Tibial nerve (tissue), 4 donors: ENCODE results near the gene NEMP1. TPM values are rescaled to one million over a fixed set of nuclear protein-coding genes. Genes with fewer than 3 reads are reported as not detected.
A peak's percentile ranks its signal among the peaks of the same experiment; 100 is the strongest.

Source experiments
- DNase-seq, 2 donors: peaks; one replicate each; pipeline ENCODE4 v3.0.0-alpha.2; 2019; ENCODE audit warnings: low spot score in 2 of 2
- H3K27ac ChIP-seq, 4 donors: fragments of 200-600 bp; sonication (generic) in 3 of 4; one replicate each; pipeline ENCODE4 v1.5.1; 2017 to 2019; ENCODE audit warnings: mild to moderate bottlenecking in 1 of 4
- H3K27me3 ChIP-seq, 2 donors: fragments of 200-600 bp; sonication (generic) in 1 of 2; one replicate each; pipeline versions ENCODE4 v1.5.1 to v1.6.0; 2017 to 2019
- H3K36me3 ChIP-seq, 3 donors: fragments of 200-600 bp; sonication (generic); one replicate each; pipeline ENCODE4 v1.5.1; 2018 to 2019
- H3K4me1 ChIP-seq, 4 donors: fragments of 200-600 bp; sonication (generic) in 3 of 4; one replicate each; pipeline ENCODE4 v1.5.1; 2017 to 2019
- H3K4me3 ChIP-seq, 4 donors: fragments of 200-600 bp; sonication (generic) in 3 of 4; one replicate each; pipeline ENCODE4 v1.5.1; 2017 to 2019; ENCODE audit warnings: mild to moderate bottlenecking in 1 of 4, moderate library complexity in 1 of 4
- H3K9me3 ChIP-seq, 4 donors: fragments of 200-600 bp; sonication (generic) in 3 of 4; one replicate each; pipeline ENCODE4 v1.5.1; 2017 to 2019
- CTCF ChIP-seq, 5 experiments: fragments of 200-600 bp in 3 of 5; fragments of 450-650 bp in 2 of 5; sonication (generic) in 3 of 5; IDR thresholded peaks; one replicate each; pipeline ENCODE4 v1.5.1; 2016 to 2019; ENCODE audit warnings: antibody characterized with exemption in 5 of 5, mild to moderate bottlenecking in 3 of 5, moderate library complexity in 2 of 5
- EP300 ChIP-seq, 2 donors: sonication (generic); formaldehyde crosslinking; IDR thresholded peaks; one replicate each; pipeline ENCODE4 v1.6.1; 2017; ENCODE audit warnings: antibody characterized with exemption in 2 of 2, mild to moderate bottlenecking in 1 of 2
- POLR2A ChIP-seq, 2 donors: fragments of 450-650 bp; IDR thresholded peaks; one replicate each; pipeline ENCODE4 v1.6.1; 2017; ENCODE audit warnings: antibody characterized with exemption in 2 of 2, mild to moderate bottlenecking in 2 of 2, moderate library complexity in 2 of 2
- whole genome bisulfite sequencing, 2 donors: methylation state at CpG; one replicate each; pipeline ENCODE4 v1.1.5; 2018; 5-methylcytosine and 5-hydroxymethylcytosine counted together
- total RNA-seq, 4 donors: library from RNA; depleted of rRNA; stranded (reverse); fragments of >200 nt; gene quantifications; one replicate each; pipeline ENCODE4 v1.1.0, GENCODE V29; 2016

The NEMP1 gene
- total RNA-seq, 4 donors from 2014 or later: 4.8 to 10.2 (median 6.6) TPM

DNA sequence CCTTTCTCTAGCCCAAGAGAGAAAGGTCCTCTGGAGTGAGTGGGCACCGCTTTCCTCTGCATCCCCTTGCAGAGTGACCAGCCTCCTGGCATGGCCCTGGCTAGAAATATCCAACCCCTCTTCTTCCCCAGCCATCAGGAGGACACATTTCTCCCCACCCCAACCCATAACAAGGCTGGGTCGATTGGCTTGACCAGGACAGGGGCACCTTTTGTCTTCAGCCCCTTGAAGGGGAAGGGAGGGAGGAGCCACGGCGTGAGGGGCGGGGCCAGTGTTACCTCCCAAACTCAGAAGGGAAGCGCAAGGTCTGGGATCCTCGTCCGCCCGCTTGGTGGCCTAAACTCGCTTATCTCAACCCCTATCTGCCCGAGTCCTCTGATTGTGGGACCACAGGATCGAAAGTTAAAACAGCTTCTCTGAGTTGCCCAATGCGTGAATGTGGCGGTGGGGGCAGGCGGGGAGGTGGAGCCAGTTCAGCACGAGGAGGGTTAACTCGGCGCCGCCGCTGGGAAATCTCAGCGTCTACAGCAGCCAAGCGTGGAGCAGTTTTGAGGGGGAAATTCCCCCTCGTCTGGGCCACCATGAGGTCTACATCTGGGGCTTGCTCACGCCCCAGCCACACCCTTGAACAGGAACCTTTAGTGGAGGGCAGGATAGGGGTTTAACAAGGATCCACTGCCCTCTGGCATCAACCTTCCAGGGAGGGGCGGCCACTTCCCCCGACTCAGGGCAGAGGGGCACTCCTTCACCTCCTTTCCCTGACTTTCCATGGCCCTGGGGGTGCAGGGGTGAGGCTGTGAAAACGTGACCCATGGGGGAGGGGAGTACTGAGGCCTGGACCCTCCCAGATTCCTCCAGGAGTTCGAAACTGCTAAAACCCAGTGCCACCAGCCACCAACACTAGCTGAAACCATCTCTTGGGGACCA, 31.8 kb upstream of the NEMP1 start:
- Histone ChIP-seq H3K27me3 (no peaks in the 10 kb centered on the region), H3K9me3 (no peaks in the 10 kb centered on the region), H3K4me3 (peak overlapping the region; percentile 53 to 94 (median 68)), H3K4me1 (peaks cover 0 to 51% (median 32%) of the 10 kb centered on the region in 4 donors), H3K27ac (peak overlapping the region; percentile 99), H3K36me3 (peaks cover 7 to 31% (median 13%) of the 10 kb centered on the region in 3 donors)
- TF ChIP-seq POLR2A (IDR thresholded peaks at IDR 0.05): peak in 1 of 2 donors; percentile 52
- peak in 1 of 2 donors; percentile 86 for TF ChIP-seq EP300 (IDR thresholded peaks at IDR 0.05)
- peak in 1 of 5 experiments; percentile 28 for TF ChIP-seq CTCF (IDR thresholded peaks at IDR 0.05)
- DNase-seq: peak; percentile 71 to 78
- 2% methylated on average over 21 to 25 of the region's 28 CpGs for WGBS, 2 donors

DNA sequence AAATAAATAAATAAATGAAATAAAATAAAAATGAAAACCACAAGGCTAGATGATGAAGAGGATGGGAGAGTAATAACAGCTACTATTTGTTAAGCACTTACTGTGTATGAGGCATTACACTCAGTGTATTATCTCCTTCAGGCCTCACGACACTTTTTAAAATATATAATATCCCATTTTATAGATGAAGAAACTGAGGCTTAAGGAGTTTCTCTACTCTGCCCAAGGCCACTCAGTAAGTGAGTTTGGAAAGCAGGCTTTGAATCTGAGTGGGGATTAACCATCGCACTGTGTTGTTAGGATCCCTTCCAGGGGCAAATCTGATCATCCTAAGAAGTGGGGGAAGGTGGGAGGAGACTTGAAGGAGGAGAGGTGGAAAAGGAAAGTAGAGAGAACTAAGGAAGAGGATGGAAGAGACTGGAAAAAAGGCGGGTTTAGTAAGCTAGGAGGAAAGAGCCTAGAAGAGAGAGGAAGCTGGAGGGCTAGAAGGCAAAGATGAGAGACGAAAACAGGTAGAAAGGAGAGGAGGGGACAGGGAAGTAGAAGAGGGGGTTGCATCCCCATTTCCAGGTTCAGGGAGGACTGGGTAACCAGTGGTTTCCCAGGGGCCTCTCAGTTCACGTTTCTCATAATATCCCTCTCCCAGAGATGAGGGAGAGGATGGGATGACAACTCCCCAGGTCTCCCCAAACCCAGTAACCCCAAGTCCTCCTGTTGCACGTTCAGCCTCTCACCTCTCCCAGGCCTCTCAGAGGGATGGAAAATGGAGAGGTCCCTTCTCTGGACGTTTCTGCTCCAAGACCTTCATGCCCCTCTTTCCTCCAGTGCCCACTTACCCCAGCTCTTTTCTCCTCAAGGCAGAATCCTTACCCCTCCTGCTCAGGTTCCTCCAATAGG, 30.9 kb upstream of the NEMP1 start:
- Histone ChIP-seq H3K9me3 (no peaks in the 10 kb centered on the region), H3K36me3 (peaks cover 7 to 40% (median 17%) of the 10 kb centered on the region in 3 donors), H3K4me1 (peaks cover 0 to 51% (median 32%) of the 10 kb centered on the region in 4 donors), H3K27ac (peak overlapping the region; percentile 99), H3K27me3 (no peaks in the 10 kb centered on the region), H3K4me3 (peak overlapping the region; percentile 53 to 94 (median 68))
- 46% methylated on average over 7 of the region's 7 CpGs for WGBS, 2 donors
- no peak for DNase-seq
- TF ChIP-seq CTCF (IDR thresholded peaks at IDR 0.05) (no peak), POLR2A (IDR thresholded peaks at IDR 0.05) (no peak), EP300 (IDR thresholded peaks at IDR 0.05) (no peak)

DNA sequence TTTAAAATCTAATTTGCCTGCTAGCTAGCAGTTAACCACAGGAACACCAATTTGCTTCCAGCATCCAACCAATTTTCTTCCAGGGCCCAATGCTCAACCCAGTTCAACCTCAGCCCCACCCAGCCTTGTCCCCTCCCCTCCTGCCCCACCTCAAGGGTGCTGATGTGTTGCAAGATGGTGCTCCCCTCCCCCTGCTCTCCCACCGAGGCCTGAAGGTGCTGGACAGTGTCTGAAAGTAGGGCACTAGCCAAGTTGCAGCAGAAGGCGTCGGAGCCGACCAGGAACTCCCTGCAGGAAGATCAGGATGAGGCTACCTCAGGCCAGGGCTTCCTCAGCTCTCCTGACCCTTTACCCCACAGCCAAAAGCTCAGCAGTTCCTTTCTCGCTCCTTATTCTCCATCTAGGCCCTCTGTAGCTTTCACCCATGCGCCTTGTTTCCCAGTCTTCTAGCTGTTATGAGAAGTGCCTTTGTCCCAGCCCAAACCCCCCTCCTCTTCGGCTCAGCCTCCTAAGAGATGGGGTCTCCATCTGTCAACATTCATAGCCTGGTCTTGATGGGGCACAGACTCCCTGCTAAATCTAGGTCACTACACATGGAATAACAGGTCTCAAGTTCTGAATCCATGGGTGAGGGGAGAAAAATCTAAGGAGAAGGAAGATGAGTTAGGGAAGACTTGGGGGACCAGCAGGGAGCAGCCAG, 29.0 kb upstream of the NEMP1 start:
- WGBS, 2 donors: 37 to 51% methylated on average over 7 of the region's 7 CpGs
- H3K36me3 ChIP-seq: peaks cover 7 to 57% (median 26%) of the 10 kb centered on the region in 3 donors
- H3K9me3 ChIP-seq: no peaks in the 10 kb centered on the region
- H3K27ac ChIP-seq: peak overlapping the region in 3 of 4 donors; percentile 40 to 99 (median 57)
- no peak overlapping the region for H3K4me3 ChIP-seq
- no peak for TF ChIP-seq POLR2A (IDR thresholded peaks at IDR 0.05)
- TF ChIP-seq CTCF (IDR thresholded peaks at IDR 0.05): no peak
- no peak for TF ChIP-seq EP300 (IDR thresholded peaks at IDR 0.05)
- DNase-seq: no peak
- H3K27me3 ChIP-seq: no peaks in the 10 kb centered on the region
- H3K4me1 ChIP-seq: peaks cover 0 to 48% (median 31%) of the 10 kb centered on the region in 4 donors

GRCh38 chr12:57106021-57106708, 27.6 kb upstream of the NEMP1 start:
- H3K4me1 ChIP-seq: peaks cover 0 to 45% (median 30%) of the 10 kb centered on the region in 4 donors

More at GRCh38 chr12:57106021-57106708, 27.6 kb upstream of the NEMP1 start:
- Histone ChIP-seq H3K27ac (peak overlapping the region in 1 of 4 donors; percentile 21), H3K36me3 (peaks cover 7 to 71% (median 26%) of the 10 kb centered on the region in 3 donors), H3K9me3 (no peaks in the 10 kb centered on the region), H3K4me3 (no peak overlapping the region), H3K27me3 (no peaks in the 10 kb centered on the region)
- 78 to 80% methylated on average over 9 of the region's 9 CpGs for WGBS, 2 donors
- no peak for DNase-seq
- TF ChIP-seq POLR2A (IDR thresholded peaks at IDR 0.05): no peak
- no peak for TF ChIP-seq EP300 (IDR thresholded peaks at IDR 0.05)
- no peak for TF ChIP-seq CTCF (IDR thresholded peaks at IDR 0.05)
